ENCODE data around the gene PTPRF. TPM values are rescaled to one million over a fixed set of nuclear protein-coding genes. Genes with fewer than 3 reads are reported as not detected.

The PTPRF gene
- total RNA-seq, 1 donor from 2014 or later = 74.5 TPM

GRCh38 chr1:43608827-43609226 lies 78.1 kb downstream of the PTPRF start:
- no peak for DNase-seq

DNA sequence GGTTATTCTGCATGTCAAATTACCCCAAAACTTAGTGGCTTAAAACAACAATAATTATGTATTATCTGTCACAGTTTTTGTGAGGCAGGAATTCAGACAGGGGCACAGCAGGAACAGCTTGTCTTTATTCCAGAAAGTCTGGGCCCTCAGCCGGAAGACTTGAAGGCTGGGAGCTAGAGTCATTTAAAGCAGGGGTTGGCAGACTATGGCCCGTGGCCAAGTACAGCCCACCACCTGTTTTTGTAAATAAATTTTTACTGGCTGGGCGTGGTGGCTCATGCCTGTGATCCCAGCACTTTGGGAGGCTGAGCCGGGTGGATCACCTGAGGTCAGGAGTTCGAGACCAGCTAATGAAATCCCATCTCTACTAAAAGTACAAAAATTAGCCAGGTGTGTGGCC lies 79.7 kb downstream of the PTPRF start:
- DNase-seq = peak; percentile 12

DNA sequence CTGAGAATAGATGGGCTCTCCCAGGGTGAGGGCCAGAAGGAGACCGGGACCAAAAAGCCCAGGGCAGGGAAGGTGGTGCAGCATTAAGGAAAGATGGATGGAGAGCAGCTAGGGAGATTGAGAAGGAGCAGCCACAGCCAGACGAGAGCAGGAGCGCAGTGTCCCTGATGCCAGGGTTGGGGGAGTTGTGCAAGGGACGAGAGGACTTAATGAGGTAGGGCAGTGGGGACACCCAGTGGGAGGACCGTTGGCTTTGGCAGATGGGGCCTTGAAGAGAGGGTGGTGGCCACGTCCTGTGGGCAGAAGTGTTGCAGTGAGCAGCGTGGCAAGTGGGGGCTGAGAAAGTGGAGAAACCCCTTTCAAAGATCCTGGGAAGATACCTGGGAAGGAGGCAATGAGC lies 81.3 kb downstream of the PTPRF start:
- no peak for DNase-seq

- no peak for DNase-seq
These were observed 81.7 kb downstream of the PTPRF start for GRCh38 chr1:43612406-43612805.

GRCh38 chr1:43613075-43613942 lies 82.6 kb downstream of the PTPRF start:
- no peak for DNase-seq

GRCh38 chr1:43614211-43614610 lies 83.5 kb downstream of the PTPRF start:
- no peak for DNase-seq

GRCh38 chr1:43614891-43615290 lies 84.2 kb downstream of the PTPRF start:
- DNase-seq = no peak

GRCh38 chr1:43616383-43616782 lies 85.7 kb downstream of the PTPRF start:
- DNase-seq = no peak

DNA sequence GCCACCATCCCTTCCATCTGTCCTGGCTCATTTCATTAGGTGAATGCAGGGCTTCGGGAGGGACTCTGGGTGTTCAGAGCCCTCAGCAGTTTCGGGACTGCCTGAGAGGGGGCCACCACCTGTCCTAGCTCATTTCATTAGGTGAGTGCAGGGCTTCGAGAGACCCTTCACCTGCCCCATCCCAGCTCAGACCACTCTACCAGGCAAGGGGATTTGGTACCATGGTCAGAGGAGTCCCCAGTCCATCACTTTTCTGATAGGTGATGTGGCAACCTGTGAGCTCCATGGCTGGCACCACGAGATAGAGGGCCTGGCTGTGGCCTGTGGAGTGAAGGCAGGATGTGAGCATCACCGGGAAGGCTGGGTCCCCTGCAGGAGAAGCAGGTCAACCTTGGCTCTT lies 86.3 kb downstream of the PTPRF start:
- no peak for DNase-seq

GRCh38 chr1:43617668-43618067 lies 87.0 kb downstream of the PTPRF start:
- DNase-seq = no peak

DNA sequence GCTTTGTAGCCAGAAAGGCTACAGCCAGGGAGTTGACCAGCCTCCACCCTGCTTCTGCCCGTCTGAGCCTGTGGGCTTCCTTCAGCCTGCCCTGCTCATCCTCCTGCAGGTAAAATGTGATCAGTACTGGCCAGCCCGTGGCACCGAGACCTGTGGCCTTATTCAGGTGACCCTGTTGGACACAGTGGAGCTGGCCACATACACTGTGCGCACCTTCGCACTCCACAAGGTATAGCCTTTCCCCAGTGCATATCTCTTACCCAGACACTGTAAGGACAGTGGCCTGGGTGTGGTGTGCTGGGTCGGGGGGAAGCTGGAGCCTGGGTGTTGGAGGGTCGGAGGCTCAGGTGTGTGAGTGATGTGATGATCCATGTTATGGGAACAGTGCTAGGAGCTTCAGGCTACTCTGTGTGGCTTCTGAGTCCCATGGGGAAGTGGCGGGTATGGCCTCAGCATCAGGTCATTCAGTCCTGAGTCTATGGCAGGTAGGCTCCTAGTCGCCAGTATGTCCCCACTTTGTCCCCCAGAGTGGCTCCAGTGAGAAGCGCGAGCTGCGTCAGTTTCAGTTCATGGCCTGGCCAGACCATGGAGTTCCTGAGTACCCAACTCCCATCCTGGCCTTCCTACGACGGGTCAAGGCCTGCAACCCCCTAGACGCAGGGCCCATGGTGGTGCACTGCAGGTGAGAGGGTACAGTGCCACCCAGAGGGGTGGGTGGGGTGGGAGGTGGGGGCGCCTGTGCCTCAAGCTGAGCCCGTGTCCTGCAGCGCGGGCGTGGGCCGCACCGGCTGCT lies 88.0 kb downstream of the PTPRF start:
- DNase-seq = no peak

DNA sequence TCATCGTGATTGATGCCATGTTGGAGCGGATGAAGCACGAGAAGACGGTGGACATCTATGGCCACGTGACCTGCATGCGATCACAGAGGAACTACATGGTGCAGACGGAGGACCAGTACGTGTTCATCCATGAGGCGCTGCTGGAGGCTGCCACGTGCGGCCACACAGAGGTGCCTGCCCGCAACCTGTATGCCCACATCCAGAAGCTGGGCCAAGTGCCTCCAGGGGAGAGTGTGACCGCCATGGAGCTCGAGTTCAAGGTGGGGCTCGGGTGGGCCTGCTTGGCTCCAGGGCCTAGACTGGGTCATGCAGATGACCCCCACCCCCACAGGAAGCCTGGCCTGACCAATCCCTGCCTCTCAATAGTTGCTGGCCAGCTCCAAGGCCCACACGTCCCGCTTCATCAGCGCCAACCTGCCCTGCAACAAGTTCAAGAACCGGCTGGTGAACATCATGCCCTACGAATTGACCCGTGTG lies 88.7 kb downstream of the PTPRF start:
- DNase-seq = no peak

GRCh38 chr1:43619996-43620920 lies 89.6 kb downstream of the PTPRF start:
- no peak for DNase-seq

GRCh38 chr1:43620956-43621355 lies 90.3 kb downstream of the PTPRF start:
- no peak for DNase-seq

DNA sequence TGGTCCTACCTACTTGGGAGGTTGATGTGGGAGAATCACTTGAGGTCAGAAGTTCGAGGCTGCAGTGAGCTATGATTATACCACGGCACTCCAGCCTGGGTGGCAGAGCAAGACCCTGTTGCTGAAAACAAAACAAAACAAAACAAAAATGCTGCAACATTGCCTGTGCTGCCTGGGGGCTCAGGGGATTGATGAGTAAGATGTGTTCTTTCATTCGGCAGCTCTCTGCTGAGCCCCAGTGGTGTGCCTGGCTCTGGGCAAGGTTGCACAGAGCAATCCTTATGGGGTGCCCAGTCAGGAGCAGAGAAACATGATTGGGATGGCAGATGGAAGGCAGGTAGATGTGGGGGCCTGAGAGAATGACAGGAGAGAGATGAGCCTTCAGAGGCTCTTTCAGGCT lies 90.7 kb downstream of the PTPRF start:
- no peak for DNase-seq

- DNase-seq = no peak
These were observed 91.2 kb downstream of the PTPRF start for GRCh38 chr1:43621861-43622260.

GRCh38 chr1:43622471-43622870 lies 91.8 kb downstream of the PTPRF start:
- no peak for DNase-seq

- no peak for DNase-seq
These were observed 92.5 kb downstream of the PTPRF start for GRCh38 chr1:43622901-43623780.

DNA sequence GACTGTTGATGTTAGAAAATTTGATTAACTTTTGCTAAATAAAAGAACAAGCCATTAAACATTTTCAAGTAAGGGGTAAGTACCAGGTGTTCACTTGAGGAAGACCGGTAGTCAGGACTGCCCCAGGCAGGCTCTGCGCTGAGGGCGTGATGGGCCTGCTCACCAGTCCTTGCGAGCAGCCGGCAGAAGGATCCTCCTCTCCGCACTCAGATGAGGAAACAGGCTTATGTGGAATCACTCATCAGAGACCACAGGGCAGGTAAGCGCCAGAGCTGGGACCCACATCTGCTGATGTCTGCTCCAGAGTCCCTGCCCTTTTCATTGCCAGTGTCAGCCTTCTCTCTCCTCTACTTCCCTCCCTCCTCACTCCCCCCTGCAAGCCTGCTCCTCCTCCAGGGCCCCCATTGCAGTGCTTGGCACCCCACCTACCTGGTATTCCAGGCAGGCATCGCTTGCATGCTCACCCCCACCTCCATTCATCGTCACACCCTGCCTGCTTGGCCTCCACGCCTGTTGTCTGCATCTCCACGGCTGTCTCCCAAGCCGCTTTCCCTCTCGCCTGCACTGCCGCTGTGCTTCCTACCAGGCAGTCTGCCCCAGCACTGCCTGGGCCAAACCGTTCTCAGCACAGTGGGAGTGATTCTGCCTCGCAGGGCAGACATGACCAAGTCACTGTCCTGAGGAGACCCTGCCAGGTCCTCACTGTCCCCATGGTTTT lies 94.5 kb downstream of the PTPRF start:
- DNase-seq = no peak

DNA sequence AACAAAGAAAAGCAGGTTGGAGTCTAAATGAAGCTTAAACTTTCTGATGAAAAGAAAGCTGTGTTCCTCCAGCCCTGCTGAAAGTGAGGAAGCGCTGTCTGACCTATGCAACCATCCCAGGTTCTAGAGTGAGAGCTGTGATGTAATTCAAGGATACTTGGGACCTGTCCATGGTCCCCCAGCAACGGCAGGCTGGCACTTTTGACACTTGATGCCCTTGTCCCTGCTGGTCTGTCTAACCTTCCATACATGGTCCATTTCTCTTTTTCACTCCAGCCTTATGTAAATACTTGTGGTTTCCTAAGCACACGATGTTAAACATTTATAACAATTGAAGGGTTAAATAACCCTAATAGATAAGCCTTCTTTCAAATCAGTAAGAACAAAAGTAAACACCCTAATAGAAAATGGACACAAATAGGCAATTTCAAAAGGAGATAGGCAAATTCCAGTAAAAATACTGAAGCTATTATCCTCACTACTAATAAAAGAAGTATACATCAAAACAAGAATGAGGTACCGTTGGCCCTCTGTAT lies 101.5 kb downstream of the PTPRF start:
- DNase-seq = no peak
